BE2C (cell line): ENCODE results near the gene ZNF593OS.

Experiments
- DNase-seq: peaks from one replicate; pipeline ENCODE4 v3.0.0-alpha.2; 2020
- H3K27me3 ChIP-seq: fragments of 250-450 bp; sonication (Bioruptor Pico); 2 replicates; pipeline ENCODE4 v1.5.1; 2020; ENCODE audit warnings: mild to moderate bottlenecking
- H3K36me3 ChIP-seq: fragments of 250-450 bp; sonication (Bioruptor Pico); 2 replicates; pipeline ENCODE4 v1.5.1; 2020; ENCODE audit warnings: mild to moderate bottlenecking
- H3K4me1 ChIP-seq: fragments of 250-450 bp; sonication (Bioruptor Pico); 2 replicates; pipeline ENCODE4 v1.5.1; 2020
- H3K4me3 ChIP-seq: 2 replicates; pipeline ENCODE4 v1.5.1; 2011; ENCODE audit warnings: low read depth, low read length
- H3K9me3 ChIP-seq: fragments of 250-450 bp; sonication (Bioruptor Pico); 2 replicates; pipeline ENCODE4 v1.5.1; 2020
- CTCF ChIP-seq: IDR thresholded peaks from 2 replicates; pipeline ENCODE4 v1.5.1; 2012; ENCODE audit warnings: mild to moderate bottlenecking, low read depth, low read length

ZNF593OS gene

GRCh38 chr1:26169198-26169554 is 2.5 kb downstream of the ZNF593OS start:
- Histone ChIP-seq H3K27me3 (no peaks in the 10 kb centered on the region), H3K4me3 (no peak overlapping the region; the same call in 1 of the 2 replicates), H3K9me3 (no peaks in the 10 kb centered on the region), H3K36me3 (0 out of 2 replicates have a peak, but pooled peaks cover 3% of the 10 kb centered on the region), H3K4me1 (no peaks in the 10 kb centered on the region; the same call in 1 of the 2 replicates)
- TF ChIP-seq CTCF = no peak
- no peak for DNase-seq

- no peak for DNase-seq
- H3K9me3 ChIP-seq = no peaks in the 10 kb centered on the region
- no peak for TF ChIP-seq CTCF
- no peaks in the 10 kb centered on the region; the same call in 1 of the 2 replicates for H3K4me1 ChIP-seq
- peak within 1 kb of the TSS; percentile 75 for H3K4me3 ChIP-seq
- H3K36me3 ChIP-seq = 0 out of 2 replicates have a peak, but pooled peaks cover 3% of the 10 kb centered on the region
- H3K27me3 ChIP-seq = no peaks in the 10 kb centered on the region
These were observed 3.0 kb downstream of the ZNF593OS start, which contains the start of gene C1orf232 for GRCh38 chr1:26168410-26169197. Gene C1orf232 (minus strand): TSS chr1:26168963. CDS start chr1:26168499, 464 bp downstream.

- Histone ChIP-seq H3K4me1 (no peaks in the 10 kb centered on the region; the same call in 1 of the 2 replicates), H3K36me3 (0 out of 2 replicates have a peak, but pooled peaks cover 3% of the 10 kb centered on the region), H3K9me3 (no peaks in the 10 kb centered on the region), H3K27me3 (no peaks in the 10 kb centered on the region), H3K4me3 (no peak overlapping the region)
- no peak for TF ChIP-seq CTCF
- DNase-seq = no peak
These were observed 4.8 kb downstream of the ZNF593OS start for GRCh38 chr1:26166719-26167281.

- TF ChIP-seq CTCF = no peak
- Histone ChIP-seq H3K27me3 (no peaks in the 10 kb centered on the region), H3K9me3 (no peaks in the 10 kb centered on the region), H3K4me3 (no peak overlapping the region), H3K36me3 (no peaks in the 10 kb centered on the region), H3K4me1 (no peaks in the 10 kb centered on the region; the same call in 1 of the 2 replicates)
- no peak for DNase-seq
These were observed 6.5 kb downstream of the ZNF593OS start for GRCh38 chr1:26164861-26165842.

GRCh38 chr1:26164036-26164860 is 7.4 kb downstream of the ZNF593OS start:
- no peaks in the 10 kb centered on the region; the same call in 1 of the 2 replicates for H3K4me1 ChIP-seq
- H3K36me3 ChIP-seq = no peaks in the 10 kb centered on the region
- TF ChIP-seq CTCF = no peak
- no peaks in the 10 kb centered on the region for H3K9me3 ChIP-seq
- no peaks in the 10 kb centered on the region for H3K27me3 ChIP-seq
- peak; percentile 46 for DNase-seq
- no peak overlapping the region for H3K4me3 ChIP-seq
